GM23338 (cell line): Measurements from ENCODE around the gene C2orf81. TPM values are rescaled to one million over a fixed set of nuclear protein-coding genes. Genes with fewer than 3 reads are reported as not detected.
"Not testable (repeated sequence)": the region's sequence is repeated elsewhere in the genome, so short reads cannot be mapped to it uniquely, and the experiment has no call there.

Source experiments
- ATAC-seq: fragments of 200-7000 bp; cut with Tn5 transposase; 3 replicates; pipeline ENCODE4 v1.9.1; 2020
- DNase-seq: peaks from one replicate; pipeline ENCODE4 v3.0.0-alpha.2; 2015; ENCODE audit warnings: low spot score
- H2AFZ ChIP-seq: fragments of 200-600 bp; sonication (generic); 2 replicates; pipeline ENCODE4 v1.8.0; 2016; ENCODE audit warnings: antibody characterized with exemption, mild to moderate bottlenecking, moderate library complexity
- H3F3A ChIP-seq: fragments of 200-600 bp; sonication (generic); replicated peaks from 2 replicates; pipeline ENCODE4 v1.8.0; 2017; ENCODE audit warnings: antibody characterized with exemption, mixed run types, low read depth
- H3K27ac ChIP-seq: fragments of 200-600 bp; sonication (generic); 2 replicates; pipeline ENCODE4 v1.6.1; 2016; ENCODE audit warnings: low read depth
- H3K27me3 ChIP-seq: fragments of 200-600 bp; sonication (generic); 2 replicates; pipeline ENCODE4 v1.8.0; 2016; ENCODE audit warnings: mild to moderate bottlenecking, mixed run types, moderate library complexity; ENCODE audit not compliant: insufficient read depth
- H3K36me3 ChIP-seq: fragments of 200-600 bp; sonication (generic); 2 replicates; pipeline ENCODE4 v1.8.0; 2016; ENCODE audit warnings: mild to moderate bottlenecking; ENCODE audit not compliant: insufficient read depth
- H3K4me1 ChIP-seq: fragments of 200-600 bp; sonication (generic); 2 replicates; pipeline ENCODE4 v1.8.0; 2016; ENCODE audit warnings: mild to moderate bottlenecking, moderate library complexity; ENCODE audit not compliant: insufficient read depth
- H3K4me2 ChIP-seq: fragments of 200-600 bp; sonication (generic); 2 replicates; pipeline ENCODE4 v1.7.1; 2017; ENCODE audit warnings: mixed run types
- H3K4me3 ChIP-seq: fragments of 200-600 bp; sonication (generic); 2 replicates; pipeline ENCODE4 v1.6.1; 2016; ENCODE audit warnings: mixed run types
- H3K79me2 ChIP-seq: fragments of 200-600 bp; sonication (generic); replicated peaks from 2 replicates; pipeline ENCODE4 v1.8.0; 2017; ENCODE audit warnings: mild to moderate bottlenecking; ENCODE audit not compliant: insufficient read depth
- H3K9me2 ChIP-seq: fragments of 200-600 bp; sonication (generic); 2 replicates; pipeline ENCODE4 v1.8.0; 2017; ENCODE audit not compliant: insufficient read depth
- H4K20me1 ChIP-seq: fragments of 200-600 bp; sonication (generic); replicated peaks from 2 replicates; pipeline ENCODE4 v1.8.0; 2017; ENCODE audit warnings: mild to moderate bottlenecking; ENCODE audit not compliant: insufficient read depth
- H3K27ac Mint-ChIP-seq: 2 replicates; pipeline ENCODE4 v1.8.0; 2020; ENCODE audit warnings: inconsistent platforms, mild to moderate bottlenecking, moderate library complexity, mixed read lengths
- H3K27me3 Mint-ChIP-seq: 3 replicates; pipeline ENCODE4 v1.8.0; 2022; ENCODE audit warnings: low read depth, mild to moderate bottlenecking, moderate library complexity, mixed read lengths, inconsistent platforms; ENCODE audit not compliant: insufficient read depth, poor library complexity
- H3K36me3 Mint-ChIP-seq: 3 replicates; pipeline ENCODE4 v1.8.0; 2021; ENCODE audit warnings: low read depth, mild to moderate bottlenecking, inconsistent platforms, moderate library complexity, mixed read lengths
- H3K4me1 Mint-ChIP-seq: 3 replicates; pipeline ENCODE4 v1.8.0; 2020; ENCODE audit warnings: mild to moderate bottlenecking, inconsistent platforms, mixed read lengths
- H3K4me3 Mint-ChIP-seq: 3 replicates; pipeline ENCODE4 v1.8.0; 2021; ENCODE audit warnings: moderate library complexity, mild to moderate bottlenecking, inconsistent platforms, mixed read lengths
- H3K9me3 Mint-ChIP-seq: 3 replicates; pipeline ENCODE4 v1.8.0; 2020; ENCODE audit warnings: moderate library complexity, mild to moderate bottlenecking, inconsistent platforms, mixed read lengths
- CREB1 ChIP-seq: fragments of 250-450 bp; sonication (Bioruptor Pico); IDR thresholded peaks from 2 replicates; pipeline ENCODE4 v1.5.0; 2020; ENCODE audit warnings: low read depth, mild to moderate bottlenecking, moderate library complexity
- CTCF ChIP-seq, 2 experiments: fragments of 200-600 bp in 1 of 2; sonication (generic) in 1 of 2; conservative IDR thresholded peaks; 2 replicates each; pipeline versions ENCODE4 v1.5.1 to v1.6.1; 2016 to 2017; ENCODE audit warnings: antibody characterized with exemption in 2 of 2, low read depth in 2 of 2, mild to moderate bottlenecking in 2 of 2, moderate library complexity in 1 of 2
- ETS1 ChIP-seq: IDR thresholded peaks from 2 replicates; pipeline ENCODE4 v1.6.1; 2016; ENCODE audit warnings: antibody characterized with exemption
- EZH2 ChIP-seq: fragments of 200-600 bp; sonication (generic); IDR thresholded peaks from one replicate; pipeline ENCODE4 v1.8.0; 2017; ENCODE audit warnings: antibody characterized with exemption, mild to moderate bottlenecking, low read depth; ENCODE audit not compliant: unreplicated experiment
- EZH2phosphoT487 ChIP-seq: fragments of 200-600 bp; sonication (generic); IDR thresholded peaks from one replicate; pipeline ENCODE4 v1.8.1; 2018; ENCODE audit warnings: antibody characterized with exemption; ENCODE audit not compliant: unreplicated experiment
- NANOG ChIP-seq: IDR thresholded peaks from 2 replicates; pipeline ENCODE4 v1.6.1; 2016; ENCODE audit warnings: antibody characterized with exemption, borderline replicate concordance
- POLR2AphosphoS5 ChIP-seq: IDR thresholded peaks from 2 replicates; pipeline ENCODE4 v1.6.1; 2016; ENCODE audit warnings: antibody characterized with exemption, low read depth
- REST ChIP-seq: IDR thresholded peaks from one replicate; pipeline ENCODE4 v1.6.1; 2018; ENCODE audit warnings: antibody characterized with exemption; ENCODE audit not compliant: unreplicated experiment
- ZNF114 ChIP-seq: fragments of 250-450 bp; sonication (Bioruptor Pico); IDR thresholded peaks from 2 replicates; pipeline ENCODE4 v1.5.0; 2020; ENCODE audit warnings: mild to moderate bottlenecking, moderate library complexity
- ZNF331 ChIP-seq: fragments of 250-450 bp; sonication (Bioruptor Pico); IDR thresholded peaks from 2 replicates; pipeline ENCODE4 v1.5.0; 2020; ENCODE audit warnings: low read depth, mild to moderate bottlenecking, moderate library complexity
- polyA plus RNA-seq: library from polyadenylated mRNA; unstranded; fragments of >200 nt; fragmentation: Nextera tagmentation; extraction: Ambion mirVana; gene quantifications from 2 replicates; pipeline ENCODE4 v1.2.1, GENCODE V29; 2016
- total RNA-seq: library from RNA; depleted of rRNA; stranded (reverse); fragments of >200 nt; shearing (Covaris generic); gene quantifications from 2 replicates; pipeline ENCODE4 v1.2.3, GENCODE V29; 2014

Gene C2orf81
- total and polyA plus RNA-seq, 2 experiments from 2014 or later, result 3.8 to 4.6 TPM

DNA sequence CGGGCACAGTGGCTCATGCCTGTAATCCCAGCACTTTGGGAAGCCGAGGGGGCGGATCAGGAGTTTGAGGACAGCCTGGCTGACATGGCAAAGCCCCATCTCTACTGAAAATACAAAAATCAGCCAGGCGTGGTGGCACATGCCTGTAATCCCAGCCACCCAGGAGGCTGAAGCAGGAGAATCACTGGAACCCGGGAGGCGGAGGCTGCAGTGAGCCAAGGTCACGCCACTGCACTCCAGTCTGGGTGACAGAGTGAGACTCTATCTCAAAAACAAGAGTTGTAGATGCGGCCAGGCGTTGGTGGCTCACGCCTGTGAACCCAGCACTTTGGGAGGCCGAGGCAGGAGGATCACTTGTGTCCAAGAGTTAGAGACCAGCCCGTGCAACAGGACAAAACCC is 49.3 kb upstream of the C2orf81 start:
- not testable (repeated sequence) for H3K4me1 Mint-ChIP-seq, H3K79me2 ChIP-seq, ATAC-seq, H3K4me1 ChIP-seq, H3K9me3 Mint-ChIP-seq, H3K27ac Mint-ChIP-seq, H3K27me3 ChIP-seq, H3K4me2 ChIP-seq, H3K36me3 ChIP-seq, H4K20me1 ChIP-seq, H3K4me3 ChIP-seq, H3K9me2 ChIP-seq, DNase-seq, H2AFZ ChIP-seq, H3K27ac ChIP-seq
- peak overlapping the region; percentile 55; the same call in 2 of the 3 replicates for H3K4me3 Mint-ChIP-seq
- peaks cover 17% of the 10 kb centered on the region for H3K36me3 Mint-ChIP-seq
- H3F3A ChIP-seq, result peaks cover 13% of the 10 kb centered on the region
- H3K27me3 Mint-ChIP-seq, result peaks cover 15% of the 10 kb centered on the region

DNA sequence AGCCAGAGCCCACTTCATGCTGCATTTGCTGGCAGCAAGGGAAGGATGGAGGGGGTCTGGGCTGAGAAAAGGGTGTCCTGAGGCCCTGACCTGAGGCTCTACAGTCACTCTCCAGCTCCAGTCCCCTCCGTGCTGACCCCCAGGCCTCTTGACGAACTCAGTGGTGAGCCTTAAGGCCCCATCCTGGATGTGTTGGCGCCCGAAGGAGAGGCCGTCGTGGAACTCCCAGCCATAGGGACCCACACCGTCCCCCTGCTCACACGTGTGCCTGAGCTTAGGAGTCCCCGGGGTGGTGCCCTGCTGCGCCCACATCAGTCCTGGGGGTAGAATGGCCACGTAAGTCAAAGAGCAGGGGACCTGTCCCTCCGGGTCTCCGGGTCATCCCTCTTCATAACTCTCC is 43.0 kb upstream of the C2orf81 start:
- Mint-ChIP-seq H3K4me3 (peak overlapping the region; percentile 99), H3K36me3 (peaks cover 17% of the 10 kb centered on the region), H3K27ac (peak overlapping the region; percentile 80; the same call in 1 of the 2 replicates), H3K9me3 (peaks cover 2% of the 10 kb centered on the region; the same call in 1 of the 3 replicates), H3K27me3 (peaks cover 11% of the 10 kb centered on the region), H3K4me1 (peaks cover 14% of the 10 kb centered on the region)
- Histone ChIP-seq H3K27ac (no peak overlapping the region), H3K36me3 (no peaks in the 10 kb centered on the region; the same call in 1 of the 2 replicates), H3K79me2 (peaks cover 10% of the 10 kb centered on the region), H4K20me1 (peaks cover 4% of the 10 kb centered on the region; the same call in 1 of the 2 replicates), H3K27me3 (no peaks in the 10 kb centered on the region), H3K4me1 (no peaks in the 10 kb centered on the region; the same call in 1 of the 2 replicates), H3F3A (peaks cover 12% of the 10 kb centered on the region; the same call in 1 of the 2 replicates), H2AFZ (peak overlapping the region; percentile 47), H3K4me3 (peak overlapping the region; percentile 90), H3K4me2 (peak overlapping the region; percentile 93), H3K9me2 (no peaks in the 10 kb centered on the region)
- peak; percentile 3; the same call in 2 of the 3 replicates for ATAC-seq
- no peak for DNase-seq
- TF ChIP-seq EZH2, result no peak
- no peak for TF ChIP-seq ZNF114 (CRISPR knock-in tag)
- TF ChIP-seq ZNF331 (CRISPR knock-in tag), result no peak
- no peak for TF ChIP-seq POLR2AphosphoS5
- no peak for TF ChIP-seq CREB1 (CRISPR knock-in tag)
- TF ChIP-seq EZH2phosphoT487, result no peak
- no peak for TF ChIP-seq REST
- no peak for TF ChIP-seq ETS1
- TF ChIP-seq CTCF (conservative IDR thresholded peaks at IDR 0.05; ENCODE audit: low read depth in 2 of 2), result no peak
- TF ChIP-seq NANOG, result no peak
